Mucosa of descending colon (tissue), 3 donors: Measurements from ENCODE around the gene TMEM182. TPM values are rescaled to one million over a fixed set of nuclear protein-coding genes. Genes with fewer than 3 reads are reported as not detected.

Source experiments
- ATAC-seq: fragments of 200-7000 bp; cut with Tn5 transposase; one replicate; pipeline ENCODE4 v1.9.1; 2020; ENCODE audit warnings: mild to moderate bottlenecking, moderate library complexity
- DNase-seq, 3 donors: peaks; one replicate each; pipeline ENCODE4 v3.0.0-alpha.2; 2020
- H3K36me3 ChIP-seq: fragments of 200-600 bp; one replicate; pipeline ENCODE4 v1.8.0; 2021; ENCODE audit warnings: low read depth, mild to moderate bottlenecking
- H3K4me1 ChIP-seq: fragments of 200-600 bp; one replicate; pipeline ENCODE4 v1.8.0; 2021; ENCODE audit warnings: low read depth, mild to moderate bottlenecking
- H3K4me3 ChIP-seq: fragments of 200-600 bp; one replicate; pipeline ENCODE4 v1.8.0; 2021; ENCODE audit warnings: mild to moderate bottlenecking
- H3K9me3 ChIP-seq: fragments of 200-600 bp; one replicate; pipeline ENCODE4 v1.8.0; 2021; ENCODE audit warnings: mild to moderate bottlenecking
- CTCF ChIP-seq: fragments of 200-600 bp; IDR thresholded peaks from one replicate; pipeline ENCODE4 v1.8.0; 2022; ENCODE audit warnings: antibody characterized with exemption, mild to moderate bottlenecking
- intact Hi-C, 2 donors: fragments of 100-400 bp; cut with DNase I in 1 of 2; cut with micrococcal nuclease in 1 of 2; formaldehyde crosslinking; loops; one replicate each; pipeline versions ENCODE4 v1.11.0 to v1.11.1; 2022; cut with DNase I, micrococcal nuclease
- total RNA-seq, 3 donors: library from RNA; stranded (reverse); fragmentation: NEBNext Ultra II Directional in 2 of 3; extraction: Animal tissue kit (Norgen Biotek cat#: 25700) in 2 of 3; gene quantifications; one replicate each; pipeline versions ENCODE4 v1.2.1 to v1.2.4, GENCODE V29; 2021 to 2023
- donor health status: DM: no; HTN: no; CAD: no; lungs with moderate emphysema.
- donor health status: DM: no; HTN: no; CAD: no.
- donor health status: DM: no; HTN: yes; CAD: no.

Gene TMEM182
- total RNA-seq, 3 donors from 2014 or later: 3.2 to 4.4 (median 3.4) TPM

GRCh38 chr2:102782187-102782586 is 20.4 kb downstream of the TMEM182 start:
- ATAC-seq: no peak
- Histone ChIP-seq H3K4me1 (no peaks in the 10 kb centered on the region), H3K9me3 (no peaks in the 10 kb centered on the region), H3K36me3 (no peaks in the 10 kb centered on the region), H3K4me3 (no peak overlapping the region)
- TF ChIP-seq CTCF: no peak
- DNase-seq: no peak
- intact Hi-C loops: no loop called here

- DNase-seq: no peak
- H3K36me3 ChIP-seq: no peaks in the 10 kb centered on the region
- no peak for ATAC-seq
- H3K9me3 ChIP-seq: no peaks in the 10 kb centered on the region
- intact Hi-C loops: no loop called here
- no peaks in the 10 kb centered on the region for H3K4me1 ChIP-seq
- no peak overlapping the region for H3K4me3 ChIP-seq
- TF ChIP-seq CTCF: no peak
Measured at GRCh38 chr2:102782933-102783332, 21.1 kb downstream of the TMEM182 start.

- intact Hi-C loops: no loop called here
- DNase-seq (no peak), ATAC-seq (no peak)
Measured at GRCh38 chr2:102783506-102784183, 21.8 kb downstream of the TMEM182 start.

GRCh38 chr2:102784940-102785339 is 23.1 kb downstream of the TMEM182 start:
- Histone ChIP-seq H3K36me3 (no peaks in the 10 kb centered on the region), H3K4me3 (no peak overlapping the region), H3K4me1 (no peaks in the 10 kb centered on the region), H3K9me3 (no peaks in the 10 kb centered on the region)
- DNase-seq: no peak
- intact Hi-C loops: no loop called here
- no peak for ATAC-seq
- TF ChIP-seq CTCF: no peak

More at GRCh38 chr2:102783506-102784183, 21.8 kb downstream of the TMEM182 start:
- no peak overlapping the region for H3K4me3 ChIP-seq
- H3K9me3 ChIP-seq: no peaks in the 10 kb centered on the region
- H3K4me1 ChIP-seq: no peaks in the 10 kb centered on the region
- TF ChIP-seq CTCF: no peak
- no peaks in the 10 kb centered on the region for H3K36me3 ChIP-seq

- no peaks in the 10 kb centered on the region for H3K9me3 ChIP-seq
- H3K36me3 ChIP-seq: no peaks in the 10 kb centered on the region
- TF ChIP-seq CTCF: no peak
- no peaks in the 10 kb centered on the region for H3K4me1 ChIP-seq
- ATAC-seq (no peak), DNase-seq (no peak)
- intact Hi-C loops: no loop called here
- no peak overlapping the region for H3K4me3 ChIP-seq
Measured at GRCh38 chr2:102788216-102788884, 26.5 kb downstream of the TMEM182 start.
